Thymus (tissue), 14 donors: ENCODE data around the gene TNNI3K. TPM values are rescaled to one million over a fixed set of nuclear protein-coding genes. Genes with fewer than 3 reads are reported as not detected.

Source experiments
- DNase-seq, 9 donors: peaks; one replicate each; pipeline ENCODE4 v3.0.0-alpha.2; 2013; ENCODE audit warnings: low spot score in 9 of 9, low read depth in 6 of 9, missing footprints in 1 of 9
- H3K27ac ChIP-seq, 2 donors: one replicate each; pipeline ENCODE4 v1.5.1; 2013; ENCODE audit warnings: control low read depth in 1 of 2, low read depth in 1 of 2, low read length in 1 of 2, mild to moderate bottlenecking in 1 of 2, moderate library complexity in 1 of 2
- H3K27me3 ChIP-seq, 2 donors: one replicate each; pipeline ENCODE4 v1.5.1; 2013; ENCODE audit warnings: low read length in 1 of 2; ENCODE audit not compliant: control insufficient read depth in 2 of 2, insufficient read depth in 1 of 2
- H3K36me3 ChIP-seq, 2 donors: one replicate each; pipeline ENCODE4 v1.5.1; 2013; ENCODE audit warnings: low read length in 1 of 2, mild to moderate bottlenecking in 1 of 2, moderate library complexity in 1 of 2; ENCODE audit not compliant: control insufficient read depth in 2 of 2, insufficient read depth in 2 of 2
- H3K4me1 ChIP-seq, 2 donors: one replicate each; pipeline ENCODE4 v1.5.1; 2013; ENCODE audit warnings: low read length in 2 of 2; ENCODE audit not compliant: control insufficient read depth in 2 of 2, insufficient read depth in 2 of 2
- H3K4me3 ChIP-seq, 2 donors: one replicate each; pipeline ENCODE4 v1.5.1; 2013; ENCODE audit warnings: low read length in 2 of 2, control low read depth in 1 of 2, mild to moderate bottlenecking in 1 of 2
- H3K9me3 ChIP-seq, 2 donors: one replicate each; pipeline ENCODE4 v1.5.1; 2013; ENCODE audit warnings: low read length in 1 of 2, mild to moderate bottlenecking in 1 of 2; ENCODE audit not compliant: control insufficient read depth in 2 of 2, insufficient read depth in 1 of 2
- WGBS: extraction: QIAGEN DNeasy Blood & Tissue Kit; methylation state at CpG from one replicate; pipeline ENCODE4 v1.1.7; 2013; 5-methylcytosine and 5-hydroxymethylcytosine counted together
- long read RNA-seq, 10 donors: transcript quantifications; one replicate each; lab custom pipeline, GENCODE V29; 2026
- polyA plus RNA-seq: library from polyadenylated mRNA; stranded (reverse); fragments of 200-250 nt; gene quantifications from one replicate; pipeline ENCODE4 v1.2.3, GENCODE V29; 2013
- total RNA-seq: library from RNA; stranded (reverse); fragments of 120-200 nt; gene quantifications from one replicate; pipeline ENCODE4 v1.2.4, GENCODE V29; 2013
- donor health status: healthy.

Gene TNNI3K, protein sequence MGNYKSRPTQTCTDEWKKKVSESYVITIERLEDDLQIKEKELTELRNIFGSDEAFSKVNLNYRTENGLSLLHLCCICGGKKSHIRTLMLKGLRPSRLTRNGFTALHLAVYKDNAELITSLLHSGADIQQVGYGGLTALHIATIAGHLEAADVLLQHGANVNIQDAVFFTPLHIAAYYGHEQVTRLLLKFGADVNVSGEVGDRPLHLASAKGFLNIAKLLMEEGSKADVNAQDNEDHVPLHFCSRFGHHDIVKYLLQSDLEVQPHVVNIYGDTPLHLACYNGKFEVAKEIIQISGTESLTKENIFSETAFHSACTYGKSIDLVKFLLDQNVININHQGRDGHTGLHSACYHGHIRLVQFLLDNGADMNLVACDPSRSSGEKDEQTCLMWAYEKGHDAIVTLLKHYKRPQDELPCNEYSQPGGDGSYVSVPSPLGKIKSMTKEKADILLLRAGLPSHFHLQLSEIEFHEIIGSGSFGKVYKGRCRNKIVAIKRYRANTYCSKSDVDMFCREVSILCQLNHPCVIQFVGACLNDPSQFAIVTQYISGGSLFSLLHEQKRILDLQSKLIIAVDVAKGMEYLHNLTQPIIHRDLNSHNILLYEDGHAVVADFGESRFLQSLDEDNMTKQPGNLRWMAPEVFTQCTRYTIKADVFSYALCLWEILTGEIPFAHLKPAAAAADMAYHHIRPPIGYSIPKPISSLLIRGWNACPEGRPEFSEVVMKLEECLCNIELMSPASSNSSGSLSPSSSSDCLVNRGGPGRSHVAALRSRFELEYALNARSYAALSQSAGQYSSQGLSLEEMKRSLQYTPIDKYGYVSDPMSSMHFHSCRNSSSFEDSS
- 0.61 TPM for total RNA-seq
- polyA plus RNA-seq = 0.94 TPM
- long read RNA-seq, donor 1 = 0 reads
- long read RNA-seq, donor 2 = 0 reads
- long read RNA-seq, donor 3 = 0 reads
- long read RNA-seq, donor 4 = 0 reads
- long read RNA-seq, donor 5 = 0 reads
- long read RNA-seq, donor 6 = 0 reads
- long read RNA-seq, donor 7 = 0 reads
- long read RNA-seq, donor 8 = 0 reads
- long read RNA-seq, donor 9 = 0 reads
- long read RNA-seq, donor 10 = 0 reads

DNA sequence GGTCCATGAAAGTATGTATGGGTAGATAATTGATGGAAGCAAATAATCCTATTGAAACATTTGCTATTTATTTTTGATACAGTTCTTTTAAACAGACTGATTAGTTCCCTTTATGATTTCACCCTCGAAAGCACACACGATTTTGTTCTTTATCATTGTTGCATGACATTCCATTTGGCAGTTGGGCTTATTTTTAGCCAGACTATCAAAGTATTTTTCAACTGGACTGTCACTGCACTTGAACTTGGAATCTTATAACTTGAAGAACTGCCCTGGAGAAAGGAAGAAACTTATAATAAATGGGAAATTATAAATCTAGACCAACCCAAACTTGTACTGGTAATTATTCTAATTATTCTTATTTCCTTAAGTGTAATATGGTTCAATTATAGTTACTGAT lies at the start of gene TNNI3K:
Gene TNNI3K, plus strand, starts transcription at position 235 of the 400 bp plus-strand sequence. Its CDS starts 65 bp downstream, at position 300.
- Histone ChIP-seq H3K36me3 (no peaks in the 10 kb centered on the region), H3K4me3 (no peak within 1 kb of the TSS), H3K4me1 (no peaks in the 10 kb centered on the region), H3K27me3 (no peaks in the 10 kb centered on the region), H3K27ac (no peak within 1 kb of the TSS), H3K9me3 (no peaks in the 10 kb centered on the region)
- no peak for DNase-seq
- WGBS = 94% methylated on average over 2 of the region's 2 CpGs

DNA sequence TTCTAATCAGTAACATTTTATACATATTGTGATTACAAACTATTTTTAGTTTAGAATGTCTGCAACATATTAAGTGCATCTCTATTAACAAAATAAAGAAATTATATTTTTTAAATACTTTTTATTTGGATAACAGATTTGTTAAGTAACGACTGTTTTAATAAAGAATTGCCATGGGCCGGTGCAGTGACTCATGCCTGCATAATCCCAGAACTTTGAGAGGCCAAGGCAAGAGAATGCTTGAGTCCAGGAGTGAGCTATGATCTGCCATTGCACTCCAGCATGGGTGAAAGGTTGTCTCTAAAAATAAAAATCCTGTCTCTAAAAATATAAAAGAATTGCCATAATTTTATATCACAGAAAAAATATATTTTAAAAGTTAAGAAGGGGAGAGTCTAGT lies 41.3 kb upstream of the TNNI3K start:
- 91% methylated on average over 2 of the region's 2 CpGs for WGBS
- no peak for DNase-seq
- H3K27ac ChIP-seq = no peak overlapping the region
- peaks cover 0 to 4% of the 10 kb centered on the region in 2 donors for H3K4me1 ChIP-seq
- no peaks in the 10 kb centered on the region for H3K36me3 ChIP-seq
- H3K4me3 ChIP-seq = no peak overlapping the region
- H3K9me3 ChIP-seq = no peaks in the 10 kb centered on the region
- no peaks in the 10 kb centered on the region for H3K27me3 ChIP-seq

DNA sequence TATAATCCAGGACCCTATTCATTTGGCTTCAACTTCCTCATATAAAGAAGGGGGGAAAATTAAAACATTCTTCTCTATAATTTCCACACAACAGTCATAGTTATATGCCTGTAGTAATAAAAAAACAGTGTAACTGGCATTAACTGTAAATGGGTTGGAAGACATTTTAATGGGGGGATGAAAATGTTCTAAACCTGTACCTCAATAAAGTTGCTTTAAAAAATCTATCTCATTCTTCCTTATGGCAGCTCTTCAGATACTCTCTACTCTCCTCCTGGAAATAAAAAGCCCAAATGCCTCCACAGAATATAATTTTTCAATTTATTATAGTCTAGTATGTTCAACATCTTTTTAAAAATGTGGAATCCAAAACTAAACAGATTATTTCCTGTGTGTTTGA lies 39.8 kb upstream of the TNNI3K start:
- Histone ChIP-seq H3K4me3 (no peak overlapping the region), H3K27me3 (no peaks in the 10 kb centered on the region), H3K36me3 (no peaks in the 10 kb centered on the region), H3K4me1 (peaks cover 0 to 4% of the 10 kb centered on the region in 2 donors), H3K27ac (no peak overlapping the region), H3K9me3 (no peaks in the 10 kb centered on the region)
- DNase-seq = no peak

DNA sequence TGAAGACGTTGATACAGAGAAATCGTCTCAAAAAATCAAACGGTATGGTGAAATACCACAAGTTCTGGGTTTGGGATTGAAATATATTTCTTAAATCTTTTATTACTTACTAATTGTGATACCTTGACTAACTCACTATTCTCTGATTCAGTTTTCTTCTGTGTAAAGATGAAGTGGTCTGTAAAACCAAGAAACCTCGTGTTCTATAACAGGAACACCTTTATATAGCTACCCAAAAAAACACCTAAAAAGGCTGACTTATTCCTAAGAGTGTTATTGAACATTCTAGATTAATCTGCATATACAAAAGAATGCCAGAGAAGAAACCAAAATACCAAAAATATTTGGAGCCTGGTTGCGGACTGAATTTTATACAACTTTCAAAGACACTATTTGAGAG lies 37.9 kb upstream of the TNNI3K start:
- Histone ChIP-seq H3K36me3 (peaks cover 0 to 3% of the 10 kb centered on the region in 2 donors), H3K4me1 (peaks cover 0 to 4% of the 10 kb centered on the region in 2 donors), H3K9me3 (no peaks in the 10 kb centered on the region), H3K4me3 (peak overlapping the region; percentile 49 to 54), H3K27ac (no peak overlapping the region), H3K27me3 (no peaks in the 10 kb centered on the region)
- peak in 1 of 9 donors; percentile 1 for DNase-seq
- WGBS = 90% methylated on average over 5 of the region's 5 CpGs

DNA sequence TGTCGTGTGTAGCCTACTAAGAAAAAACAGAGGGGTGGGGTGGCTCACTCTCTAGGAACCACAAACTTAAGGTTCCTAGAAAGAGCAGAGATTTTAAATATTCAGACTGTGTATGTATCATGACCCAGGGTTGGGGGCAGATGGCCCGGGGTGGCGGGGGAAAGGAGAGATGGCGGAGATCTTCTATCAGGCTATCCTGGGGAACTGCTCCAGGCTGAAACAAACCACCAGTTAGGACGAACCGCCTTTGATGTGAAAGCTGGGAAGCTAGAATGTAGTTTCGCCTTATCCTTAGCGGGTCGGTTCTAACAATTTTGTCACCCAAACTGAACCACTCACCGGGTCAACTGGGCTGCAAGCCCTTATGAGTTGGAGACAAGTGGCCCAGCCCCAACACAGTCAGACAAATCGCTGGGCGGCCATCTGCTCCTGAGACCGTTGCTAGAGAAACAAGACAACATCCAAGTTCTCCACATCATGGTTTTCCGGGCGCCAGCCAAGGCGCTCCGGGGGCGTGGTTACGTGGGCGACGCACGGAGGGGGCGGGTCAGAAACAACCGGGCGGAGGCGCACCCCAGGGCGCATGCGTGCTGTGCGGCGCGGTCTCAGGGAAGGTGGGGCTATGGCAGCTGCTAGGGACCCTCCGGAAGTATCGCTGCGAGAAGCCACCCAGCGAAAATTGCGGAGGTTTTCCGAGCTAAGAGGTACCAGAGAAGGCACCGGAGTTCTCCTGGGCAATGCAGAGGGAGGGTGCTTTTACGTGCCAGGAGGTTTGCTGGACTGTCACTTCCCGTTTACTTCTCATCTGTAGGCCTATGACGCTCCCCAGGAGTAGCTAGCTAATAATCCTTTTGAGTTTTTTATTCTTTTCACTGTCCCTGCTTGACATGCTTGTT lies 37.3 kb upstream of the TNNI3K start, which contains the start of the genes FPGT and LRRIQ3:
Gene FPGT, plus strand, starts transcription at position 586 of the 896 bp plus-strand sequence. Its CDS starts 37 bp downstream, at position 623.
Gene LRRIQ3, minus strand, starts transcription at position 520 of the 896 bp plus-strand sequence. CDS start 14,492 bp downstream, outside the sequence.
- DNase-seq = peak; percentile 90 to 98 (median 92)
- no peaks in the 10 kb centered on the region for H3K27me3 ChIP-seq
- H3K4me1 ChIP-seq = peaks cover 0 to 4% of the 10 kb centered on the region in 2 donors
- H3K36me3 ChIP-seq = peaks cover 0 to 3% of the 10 kb centered on the region in 2 donors
- peak within 1 kb of the TSS; percentile 49 to 54 for H3K4me3 ChIP-seq
- peak within 1 kb of the TSS; percentile 67 to 90 for H3K27ac ChIP-seq
- 5% methylated on average over 41 of the region's 41 CpGs for WGBS
- no peaks in the 10 kb centered on the region for H3K9me3 ChIP-seq

DNA sequence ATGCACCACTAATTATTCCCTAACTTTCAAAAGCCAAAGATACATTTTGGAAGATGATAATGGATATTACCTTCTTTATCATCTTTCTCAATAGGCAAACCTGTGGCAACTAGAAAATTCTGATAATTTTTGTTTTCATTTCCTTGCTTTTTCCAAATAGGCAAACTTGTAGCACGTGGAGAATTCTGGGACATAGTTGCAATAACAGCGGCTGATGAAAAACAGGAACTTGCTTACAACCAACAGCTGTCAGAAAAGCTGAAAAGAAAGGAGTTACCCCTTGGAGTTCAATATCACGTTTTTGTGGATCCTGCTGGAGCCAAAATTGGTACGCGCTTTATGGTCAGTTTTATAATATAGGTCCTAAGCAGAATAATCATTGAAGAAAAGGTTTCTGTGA lies 35.7 kb upstream of the TNNI3K start:
- peak in 1 of 9 donors; percentile 4 for DNase-seq
- H3K4me3 ChIP-seq = no peak overlapping the region

DNA sequence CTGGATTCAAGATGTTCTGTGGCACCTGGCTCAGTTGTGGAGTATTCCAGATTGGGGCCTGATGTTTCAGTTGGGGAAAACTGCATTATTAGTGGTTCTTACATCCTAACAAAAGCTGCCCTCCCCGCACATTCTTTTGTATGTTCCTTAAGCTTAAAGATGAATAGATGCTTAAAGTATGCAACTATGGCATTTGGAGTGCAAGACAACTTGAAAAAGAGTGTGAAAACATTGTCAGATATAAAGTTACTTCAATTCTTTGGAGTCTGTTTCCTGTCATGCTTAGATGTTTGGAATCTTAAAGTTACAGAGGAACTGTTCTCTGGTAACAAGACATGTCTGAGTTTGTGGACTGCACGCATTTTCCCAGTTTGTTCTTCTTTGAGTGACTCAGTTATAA lies 29.9 kb upstream of the TNNI3K start:
- no peaks in the 10 kb centered on the region for H3K27me3 ChIP-seq
- H3K4me3 ChIP-seq = no peak overlapping the region
- no peak for DNase-seq
- WGBS = 94% methylated on average over 2 of the region's 2 CpGs
- no peak overlapping the region for H3K27ac ChIP-seq
- no peaks in the 10 kb centered on the region for H3K9me3 ChIP-seq
- no peaks in the 10 kb centered on the region for H3K4me1 ChIP-seq
- peaks cover 0 to 3% of the 10 kb centered on the region in 2 donors for H3K36me3 ChIP-seq

More for the DNA sequence above, 35.7 kb upstream of the TNNI3K start:
- Histone ChIP-seq H3K36me3 (peaks cover 0 to 3% of the 10 kb centered on the region in 2 donors), H3K27me3 (no peaks in the 10 kb centered on the region), H3K27ac (no peak overlapping the region), H3K9me3 (no peaks in the 10 kb centered on the region), H3K4me1 (peaks cover 0 to 4% of the 10 kb centered on the region in 2 donors)
- 47% methylated on average over 5 of the region's 5 CpGs for WGBS

DNA sequence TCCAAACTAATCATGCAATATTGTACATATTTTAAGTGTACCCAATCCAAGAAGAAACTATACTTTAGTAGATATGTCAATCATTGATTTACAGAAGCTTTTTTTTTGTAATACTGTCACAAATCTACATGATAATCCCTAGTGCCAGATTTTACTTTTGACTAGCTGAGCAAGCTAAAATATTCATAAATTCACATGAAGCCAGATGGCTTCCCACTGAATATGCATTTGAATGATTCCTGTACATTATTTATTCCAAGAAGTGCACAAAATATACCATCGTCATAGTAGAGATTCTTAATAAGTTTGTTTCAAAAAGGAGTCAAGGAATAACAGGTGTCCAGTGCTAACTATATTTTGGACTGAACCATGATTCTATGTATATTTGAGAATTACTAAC lies 20.0 kb upstream of the TNNI3K start:
- Histone ChIP-seq H3K36me3 (no peaks in the 10 kb centered on the region), H3K9me3 (no peaks in the 10 kb centered on the region), H3K27ac (no peak overlapping the region), H3K27me3 (no peaks in the 10 kb centered on the region), H3K4me3 (no peak overlapping the region), H3K4me1 (no peaks in the 10 kb centered on the region)
- 96% methylated on average over 1 of the region's 1 CpG for WGBS
- no peak for DNase-seq
